GM19043 (cell line): ENCODE data around the gene SLC4A11.
A peak's percentile ranks its signal among the peaks of the same experiment; 100 is the strongest.
"Not testable (repeated sequence)": the region's sequence is repeated elsewhere in the genome, so short reads cannot be mapped to it uniquely, and the experiment has no call there.

Experiments used
- ATAC-seq: cut with Tn5 transposase; IDR thresholded peaks from one replicate; pipeline ENCODE4 v1.9.1; 2021; ENCODE audit warnings: low read depth; ENCODE audit not compliant: unreplicated experiment

SLC4A11 gene

GRCh38 chr20:3229158-3229557 is 9.8 kb downstream of the SLC4A11 start:
- ATAC-seq: no peak

DNA sequence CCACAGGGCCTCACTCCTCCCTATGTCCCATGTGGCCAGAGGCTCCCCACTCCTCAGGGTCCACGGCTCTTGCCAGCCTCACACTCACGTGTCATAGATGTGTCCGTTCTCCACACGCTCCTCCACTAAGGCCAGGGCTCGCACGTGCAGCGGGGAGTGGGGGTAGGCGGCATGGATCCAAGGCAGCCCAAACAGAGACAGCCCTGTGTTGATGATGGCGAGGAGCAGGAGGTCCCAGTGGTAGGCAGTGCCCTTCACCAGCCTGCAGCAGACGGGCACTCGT is 10.3 kb downstream of the SLC4A11 start:
- no peak for ATAC-seq

- ATAC-seq: no peak
Measured at GRCh38 chr20:3227936-3228749, 10.8 kb downstream of the SLC4A11 start.

DNA sequence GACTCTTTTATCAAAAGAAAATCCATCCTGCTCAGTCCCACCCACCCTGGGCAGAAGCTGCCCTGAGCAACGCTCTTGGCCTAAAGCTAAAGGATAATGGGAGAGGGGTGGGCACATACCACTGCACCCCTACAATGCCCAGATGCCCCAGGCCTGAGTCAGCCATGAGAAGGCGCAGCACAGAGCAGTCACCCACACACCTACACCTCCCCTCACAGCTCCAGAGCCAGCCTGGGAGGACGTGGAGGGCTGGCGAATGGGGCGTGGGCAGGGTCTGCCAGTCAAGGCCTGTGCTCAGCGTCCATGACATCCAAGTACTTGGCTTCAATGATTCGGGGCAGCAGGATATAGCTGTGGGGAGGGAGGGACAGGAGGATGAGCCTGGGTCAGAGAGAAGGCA is 11.5 kb downstream of the SLC4A11 start:
- no peak for ATAC-seq

- ATAC-seq: no peak
Measured at GRCh38 chr20:3226864-3227263, 12.1 kb downstream of the SLC4A11 start.

DNA sequence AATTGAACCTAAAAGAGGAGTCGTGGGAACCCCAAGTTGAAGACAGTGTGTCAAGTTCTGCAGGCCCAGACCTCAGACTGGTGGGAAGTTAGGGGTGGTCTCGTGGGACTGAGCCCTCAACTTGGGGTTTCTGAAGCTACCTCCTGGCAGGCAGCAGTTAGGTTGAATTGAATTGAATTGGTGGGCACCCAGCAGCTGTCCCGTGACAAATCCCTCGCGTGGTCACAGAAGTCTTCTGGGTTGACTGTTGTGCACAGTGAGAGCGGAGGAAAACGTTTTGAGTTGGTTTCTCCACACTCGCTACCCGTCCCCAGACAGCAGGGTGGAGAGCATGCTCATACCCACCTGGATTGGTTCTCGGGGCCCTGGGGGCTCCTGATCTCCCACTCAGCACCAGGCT is 12.9 kb downstream of the SLC4A11 start:
- ATAC-seq: no peak

- ATAC-seq: no peak
Measured at GRCh38 chr20:3224681-3225421, 14.1 kb downstream of the SLC4A11 start.

- ATAC-seq: no peak
Measured at GRCh38 chr20:3223994-3224680, 14.9 kb downstream of the SLC4A11 start.

DNA sequence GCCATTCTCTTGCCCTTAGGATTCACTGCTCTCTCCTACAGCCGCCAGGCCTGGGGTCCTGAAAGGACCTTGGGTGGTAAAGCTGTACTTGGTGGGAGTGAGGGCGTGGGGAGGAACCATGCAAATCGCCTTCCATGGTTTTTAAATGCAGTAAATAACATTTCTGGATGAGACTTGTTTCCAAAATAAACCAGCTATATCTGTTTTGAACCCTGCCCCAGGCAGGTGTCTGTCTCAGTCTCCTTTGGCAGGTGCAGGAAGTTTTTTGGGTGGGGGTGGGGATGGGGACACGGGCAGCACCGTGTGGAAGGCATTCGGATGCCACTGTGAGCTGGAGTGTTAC is 15.4 kb downstream of the SLC4A11 start:
- ATAC-seq: no peak

DNA sequence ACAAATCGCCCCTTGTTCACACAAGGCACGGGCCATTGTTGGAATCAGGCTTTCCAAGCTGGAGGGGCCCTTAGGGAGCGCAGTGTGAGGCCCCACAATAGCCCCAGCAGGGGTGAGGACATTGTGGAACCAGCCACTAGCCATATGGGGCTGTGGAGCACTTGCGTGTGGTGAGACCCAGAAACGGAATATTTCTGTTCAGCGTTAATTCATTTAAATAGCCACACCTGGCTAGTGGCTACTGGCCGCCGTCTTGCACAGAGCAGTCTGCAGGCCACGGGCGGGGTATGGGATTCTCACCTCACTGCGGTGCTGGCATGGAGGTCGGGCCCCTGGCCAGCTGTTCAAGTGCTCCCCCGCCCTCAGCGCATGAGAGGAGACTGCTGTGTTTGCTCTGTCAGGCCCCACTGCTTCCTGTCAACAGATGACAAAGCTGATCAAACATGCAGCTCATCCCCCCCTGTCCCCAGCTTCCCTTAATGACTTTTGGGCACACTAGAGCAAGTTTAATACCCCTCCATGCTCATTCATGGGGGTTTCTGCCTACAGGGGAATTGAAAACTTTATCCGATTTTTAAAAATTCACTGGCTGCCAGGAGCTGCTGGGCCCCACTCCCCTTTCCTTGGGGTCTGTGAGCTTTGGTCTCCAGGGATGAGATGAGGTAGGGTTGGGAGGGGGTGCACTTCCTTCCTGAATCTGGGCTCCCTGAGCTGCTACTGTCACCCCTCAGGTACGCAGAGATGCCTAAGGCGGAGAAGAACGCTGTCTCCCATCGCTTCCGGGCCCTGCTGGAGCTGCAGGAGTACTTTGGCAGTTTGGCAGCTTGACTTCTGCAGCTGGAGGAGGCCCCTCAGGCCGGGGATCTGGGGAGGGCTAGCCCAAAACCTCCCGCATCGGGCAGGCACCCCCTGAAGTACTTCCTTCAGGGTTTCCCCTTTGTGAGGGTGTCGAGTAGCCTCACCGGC is 16.1 kb downstream of the SLC4A11 start:
- ATAC-seq: peak; percentile 79

DNA sequence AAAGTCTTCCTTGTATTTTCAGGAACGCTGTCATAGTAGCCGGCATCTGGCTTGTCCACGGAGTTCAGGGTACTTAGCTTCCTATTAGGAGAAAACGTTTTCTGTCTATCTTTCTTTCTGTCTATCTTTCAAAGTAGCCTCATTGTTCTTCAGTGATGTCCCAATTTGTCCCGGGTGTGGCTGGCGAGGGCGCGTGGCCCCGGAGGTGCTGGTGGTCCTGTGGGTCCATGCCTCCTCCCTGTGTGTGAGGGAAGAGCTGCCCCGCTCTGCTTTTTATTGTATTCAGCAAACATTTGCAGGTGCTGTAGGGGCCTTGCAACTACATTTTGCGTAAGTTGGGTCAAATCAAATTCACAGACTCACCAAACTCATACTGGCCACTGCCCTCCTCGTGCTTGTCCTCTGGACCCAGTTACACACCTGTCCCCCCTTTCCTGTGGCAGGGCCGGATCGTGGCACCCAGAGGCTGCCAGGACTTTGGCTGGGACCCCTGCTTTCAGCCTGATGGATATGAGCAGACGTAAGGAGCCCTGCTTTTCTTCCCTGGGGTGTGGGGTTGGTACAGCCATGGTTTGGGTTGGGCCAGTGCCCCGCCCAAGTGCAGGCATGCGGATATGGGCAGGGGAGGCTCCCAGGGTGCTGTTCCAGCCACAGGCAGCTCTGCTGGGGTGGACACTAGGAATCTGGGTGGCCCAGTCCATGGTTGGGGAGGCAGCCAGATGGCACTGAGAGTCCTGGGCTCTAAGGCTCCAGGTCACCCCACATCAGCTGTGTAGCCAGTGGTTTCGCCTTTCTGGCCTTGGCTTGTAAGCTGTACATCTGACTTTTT is 17.4 kb downstream of the SLC4A11 start:
- no peak for ATAC-seq

DNA sequence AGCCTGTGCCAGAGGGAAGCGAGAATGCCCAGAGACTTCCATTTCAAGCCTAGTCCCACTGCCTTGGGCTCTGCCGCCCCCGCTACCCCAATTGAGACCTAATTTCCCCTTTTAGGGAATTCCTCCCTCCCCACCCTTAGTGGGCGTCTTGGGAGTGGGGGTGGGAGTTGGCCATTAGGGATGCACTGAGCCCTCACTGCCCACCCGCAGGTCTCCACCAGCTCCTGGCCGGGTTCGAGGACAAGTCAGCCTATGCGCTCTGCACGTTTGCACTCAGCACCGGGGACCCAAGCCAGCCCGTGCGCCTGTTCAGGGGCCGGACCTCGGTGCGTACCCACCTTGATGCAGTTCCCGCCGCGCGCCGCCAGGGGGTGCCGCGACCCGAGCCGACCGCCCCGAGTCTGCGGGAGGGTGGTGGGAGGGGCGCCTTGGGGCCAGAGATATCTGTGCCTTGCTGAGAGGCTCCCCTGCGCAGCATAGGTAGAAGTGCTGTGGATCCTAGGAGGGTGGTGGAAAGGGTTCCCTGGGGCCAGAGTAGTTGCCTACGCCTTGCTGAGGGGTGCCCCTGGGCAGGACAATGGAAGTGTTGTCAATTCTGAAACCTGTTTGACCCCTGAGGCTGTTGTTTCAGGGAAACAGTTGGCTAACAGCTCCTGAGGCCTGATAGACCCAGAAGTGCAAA is 20.5 kb downstream of the SLC4A11 start:
- no peak for ATAC-seq

- not testable (repeated sequence) for ATAC-seq
Measured at GRCh38 chr20:3215359-3215917, 23.6 kb downstream of the SLC4A11 start.

DNA sequence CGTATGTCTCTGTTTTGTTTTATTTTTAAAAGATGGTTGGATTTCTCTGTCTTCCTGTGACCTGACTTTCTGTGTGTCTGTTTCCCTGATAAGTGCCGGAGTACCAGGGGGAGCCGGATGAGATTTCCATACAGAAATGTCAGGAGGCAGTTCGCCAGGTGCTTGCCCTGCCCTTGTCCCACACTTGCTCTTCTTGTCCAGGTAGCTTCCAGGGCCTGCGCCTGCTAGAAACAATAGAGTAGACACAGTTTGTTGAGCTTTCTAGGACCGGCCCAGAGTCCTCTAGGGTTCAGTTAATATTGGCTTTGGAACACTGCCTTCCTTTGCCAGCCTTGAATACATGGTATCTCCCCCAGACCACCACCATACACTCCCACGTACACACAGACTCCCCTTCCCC is 25.8 kb downstream of the SLC4A11 start:
- ATAC-seq: no peak

GRCh38 chr20:3210346-3210745 is 28.6 kb downstream of the SLC4A11 start:
- ATAC-seq: no peak

DNA sequence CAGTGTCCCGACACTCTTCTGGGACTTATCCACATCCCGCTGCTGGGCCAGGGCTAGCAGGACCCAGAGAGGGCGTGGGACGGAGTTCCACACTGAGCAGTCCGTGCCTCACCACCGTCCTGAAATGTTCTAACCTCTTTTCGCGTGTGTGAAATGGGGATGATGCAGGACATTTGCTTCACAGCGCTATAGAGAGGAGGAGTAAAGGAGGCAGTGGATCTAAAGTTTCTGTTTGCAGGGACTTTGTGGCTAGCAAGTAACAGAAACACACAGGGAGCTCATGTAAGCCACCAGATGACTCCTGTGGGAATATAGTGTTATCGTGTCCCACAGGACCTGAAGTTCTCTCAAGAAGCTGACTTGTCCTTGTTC is 29.1 kb downstream of the SLC4A11 start:
- no peak for ATAC-seq

DNA sequence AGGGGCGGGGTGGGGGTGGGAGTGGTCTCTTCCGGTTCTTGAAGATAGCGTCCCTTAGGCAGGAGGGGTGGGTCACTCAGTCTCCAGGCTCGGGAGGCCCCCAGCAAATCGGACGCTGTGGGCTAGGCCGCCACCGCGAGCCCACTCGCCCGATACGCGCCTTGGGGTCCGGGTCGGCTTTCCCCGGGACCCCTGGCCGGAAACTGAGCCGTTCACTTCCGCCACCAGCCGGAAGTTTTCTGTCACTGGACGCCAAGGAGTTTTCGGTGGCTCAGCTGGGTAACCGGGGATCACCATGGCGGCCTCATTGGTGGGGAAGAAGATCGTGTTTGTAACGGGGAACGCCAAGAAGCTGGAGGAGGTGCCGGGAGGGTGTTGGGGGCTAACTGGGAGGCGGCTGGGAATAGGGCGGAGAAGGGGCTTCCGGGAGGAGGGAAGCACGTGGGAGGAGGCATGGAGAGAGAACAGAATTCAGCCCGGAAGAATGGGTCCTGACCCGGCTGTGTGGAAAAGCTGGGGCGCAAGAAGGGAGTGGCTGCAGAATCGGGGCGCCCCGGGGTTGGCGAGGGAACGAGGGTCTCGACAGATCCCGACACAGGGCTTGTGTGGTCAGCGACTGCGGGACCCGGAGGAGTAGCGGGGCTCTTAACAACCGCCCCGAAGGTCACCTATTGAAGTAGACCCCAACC is 29.6 kb downstream of the SLC4A11 start, which contains the start of gene ITPA:
Gene ITPA, plus strand, starts transcription at position 242 of the 689 bp plus-strand sequence. Its CDS starts 54 bp downstream, at position 296.
- ATAC-seq: no peak

GRCh38 chr20:3208786-3209256 is 30.2 kb downstream of the SLC4A11 start:
- ATAC-seq: no peak
